Suppressor macrophage (primary cell): Measurements from ENCODE around the gene RUNX3.
"Not testable (repeated sequence)": the region's sequence is repeated elsewhere in the genome, so short reads cannot be mapped to it uniquely, and the experiment has no call there.

Source experiments
- DNase-seq, 4 experiments: peaks; one replicate each; pipeline ENCODE4 v3.0.0-alpha.2; 2020 to 2022

The RUNX3 gene

DNA sequence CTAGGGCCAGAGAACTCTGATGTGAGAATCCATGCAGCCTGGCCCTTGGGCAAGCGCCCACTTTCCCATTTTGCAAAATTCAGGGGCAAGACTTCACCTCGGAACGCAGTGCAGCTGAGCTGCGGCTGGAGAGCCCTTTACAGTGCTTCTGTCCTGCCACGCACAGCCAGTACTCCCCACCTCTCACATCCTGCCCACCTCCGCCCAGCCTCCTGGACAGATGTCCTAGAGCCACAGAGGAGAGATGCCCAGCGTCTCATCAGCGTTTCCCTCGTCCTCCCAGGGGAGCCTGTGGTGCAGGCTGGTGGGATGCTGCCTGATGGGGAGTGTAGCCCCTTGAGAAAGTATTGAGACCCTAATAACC is 29.6 kb downstream of the RUNX3 start:
- DNase-seq, result no peak

DNA sequence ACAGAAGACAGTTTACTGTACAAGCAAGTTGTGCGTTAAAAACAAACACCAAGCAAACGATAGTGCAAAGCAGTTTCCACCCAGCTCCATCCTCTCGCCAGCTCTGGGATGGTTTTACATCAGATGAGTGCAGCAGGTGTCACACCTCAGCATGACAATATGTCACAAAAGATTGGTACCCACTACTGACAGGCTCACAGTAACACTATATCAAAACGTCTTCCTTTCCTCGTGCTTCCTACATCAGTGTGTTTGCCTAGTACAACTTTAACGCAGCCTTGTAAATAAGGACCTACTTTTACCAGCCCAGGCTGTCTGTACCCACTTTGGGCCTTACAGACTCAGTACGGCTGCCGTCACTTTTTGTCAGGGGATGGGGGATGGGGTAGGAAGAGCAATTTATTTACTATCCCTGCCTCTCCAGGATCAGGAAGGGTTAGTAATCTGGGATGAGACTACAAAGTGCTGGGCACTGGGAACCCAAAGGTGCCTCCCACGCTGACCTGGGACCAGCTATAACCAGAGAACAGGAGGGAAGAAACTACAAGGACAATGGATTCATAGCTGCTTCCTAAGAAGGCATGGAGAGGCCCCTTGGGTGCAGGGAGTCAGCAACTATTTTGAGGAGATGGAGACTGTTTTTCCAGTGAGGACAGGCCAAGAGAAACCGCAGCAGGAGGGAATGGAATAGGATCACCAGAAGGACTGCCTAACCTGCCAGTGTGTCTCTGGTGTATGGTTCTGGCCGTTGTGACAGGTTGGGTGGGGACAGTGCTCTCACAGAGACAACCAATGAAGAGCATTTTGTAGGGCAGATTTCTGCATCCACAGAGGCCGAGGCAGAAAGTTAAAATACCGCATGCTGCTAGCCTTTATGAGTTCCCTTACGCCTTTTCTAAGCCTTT is 30.2 kb downstream of the RUNX3 start:
- DNase-seq, result no peak

DNA sequence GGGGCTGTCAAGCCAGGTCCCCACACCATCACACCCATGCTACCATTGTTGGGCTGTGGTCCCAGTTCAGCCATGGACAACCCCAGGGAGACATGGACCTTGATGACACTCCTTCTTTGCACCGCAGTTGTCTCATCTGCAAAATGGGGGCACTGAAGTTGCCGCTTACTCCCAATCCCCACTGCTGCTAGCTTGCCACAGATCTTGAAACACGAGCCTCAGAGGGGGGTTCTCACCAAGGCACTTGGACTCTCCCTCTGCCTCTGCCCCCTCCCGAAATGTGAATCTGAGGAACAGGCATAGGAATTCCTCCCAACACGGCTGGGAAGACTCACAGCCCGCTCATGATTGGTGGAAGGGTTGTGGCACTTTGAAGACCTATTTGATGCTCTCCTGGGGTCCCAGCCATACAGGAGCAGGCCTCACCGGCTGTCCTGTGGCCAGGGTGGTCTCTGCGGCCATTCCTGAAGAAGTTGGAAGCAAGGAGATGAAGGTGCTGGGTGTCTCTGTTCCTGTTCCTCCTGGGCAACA is 31.1 kb downstream of the RUNX3 start:
- no peak for DNase-seq

DNA sequence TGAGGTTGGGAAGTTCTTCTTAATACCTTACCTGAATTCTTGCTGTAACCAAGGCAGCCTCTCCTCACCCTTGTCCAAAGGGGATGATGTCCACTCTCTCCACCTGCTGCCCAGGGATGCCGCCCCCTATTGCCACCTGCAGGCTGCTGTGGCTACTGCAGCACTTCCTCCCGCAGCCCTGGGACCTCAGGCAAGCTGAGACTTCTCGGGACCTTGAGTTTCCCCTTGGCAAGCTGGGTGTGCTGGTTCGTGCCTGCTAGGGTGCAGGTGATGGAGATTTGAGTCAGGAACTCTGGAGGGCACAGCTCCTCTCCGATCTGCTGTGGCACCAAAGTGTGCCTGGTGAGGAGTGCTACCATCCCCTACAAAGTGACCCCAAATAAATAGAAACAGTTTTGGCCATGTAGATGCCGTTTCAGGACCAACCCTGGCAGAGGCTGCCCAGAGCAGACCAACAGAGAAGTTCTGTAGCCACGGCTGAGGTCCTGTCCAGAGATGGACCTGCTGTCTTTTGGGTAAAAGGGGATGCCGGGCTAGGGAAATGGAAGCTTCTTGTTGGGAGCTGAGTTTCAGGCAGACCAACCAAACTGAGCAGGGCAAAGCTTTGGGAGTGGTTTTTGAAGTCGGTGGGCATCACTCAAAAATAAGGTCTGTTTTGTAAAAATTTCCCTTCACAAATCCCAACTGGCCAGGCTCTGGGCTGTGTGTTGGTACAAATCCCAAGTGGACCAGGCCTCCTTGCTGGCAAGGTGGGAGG is 31.7 kb downstream of the RUNX3 start:
- DNase-seq, result peak; percentile 63 to 78 (median 70)

DNA sequence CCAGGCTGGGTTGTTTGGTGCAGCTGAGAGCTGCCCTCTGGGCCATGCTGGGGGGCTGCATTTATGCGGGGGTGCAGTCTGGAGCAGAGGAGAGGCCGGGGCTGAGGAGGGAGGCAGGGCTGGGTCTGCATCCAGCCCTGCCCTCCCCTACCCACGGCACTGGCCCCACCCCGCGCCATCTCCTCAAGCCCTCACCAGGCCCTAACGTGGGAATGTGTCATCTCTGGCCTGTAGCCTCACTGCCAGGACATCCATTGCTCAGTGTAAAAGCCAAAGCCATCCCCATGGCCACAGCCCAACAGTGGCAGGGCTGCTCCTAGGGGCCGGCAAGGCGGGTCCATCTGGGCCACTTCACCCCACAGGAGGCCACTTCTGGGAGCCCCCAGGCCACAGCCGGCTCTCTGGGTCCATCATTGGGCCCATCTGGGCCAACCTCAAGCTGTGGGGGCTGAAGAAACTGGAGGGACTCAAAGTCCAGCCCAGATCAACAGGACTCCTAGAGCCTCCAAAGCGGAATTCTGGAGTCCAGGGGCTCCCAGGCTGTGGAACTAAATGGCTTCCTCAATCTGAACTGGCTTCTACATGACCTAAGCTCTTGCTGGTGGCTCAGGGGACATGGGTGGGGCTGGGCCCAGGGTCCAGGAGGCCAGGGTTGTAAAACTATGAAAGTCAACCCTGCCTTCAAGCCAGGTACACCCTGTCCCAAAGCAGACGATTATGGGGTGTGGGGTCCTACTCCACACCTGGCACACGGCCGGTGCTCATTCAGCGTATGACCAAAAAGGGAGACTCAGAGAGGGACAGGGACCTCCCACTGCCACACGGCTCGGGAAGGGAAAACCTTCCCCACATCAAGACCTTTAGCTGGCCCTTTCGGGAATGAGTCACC is 32.6 kb downstream of the RUNX3 start:
- DNase-seq, result no peak

DNA sequence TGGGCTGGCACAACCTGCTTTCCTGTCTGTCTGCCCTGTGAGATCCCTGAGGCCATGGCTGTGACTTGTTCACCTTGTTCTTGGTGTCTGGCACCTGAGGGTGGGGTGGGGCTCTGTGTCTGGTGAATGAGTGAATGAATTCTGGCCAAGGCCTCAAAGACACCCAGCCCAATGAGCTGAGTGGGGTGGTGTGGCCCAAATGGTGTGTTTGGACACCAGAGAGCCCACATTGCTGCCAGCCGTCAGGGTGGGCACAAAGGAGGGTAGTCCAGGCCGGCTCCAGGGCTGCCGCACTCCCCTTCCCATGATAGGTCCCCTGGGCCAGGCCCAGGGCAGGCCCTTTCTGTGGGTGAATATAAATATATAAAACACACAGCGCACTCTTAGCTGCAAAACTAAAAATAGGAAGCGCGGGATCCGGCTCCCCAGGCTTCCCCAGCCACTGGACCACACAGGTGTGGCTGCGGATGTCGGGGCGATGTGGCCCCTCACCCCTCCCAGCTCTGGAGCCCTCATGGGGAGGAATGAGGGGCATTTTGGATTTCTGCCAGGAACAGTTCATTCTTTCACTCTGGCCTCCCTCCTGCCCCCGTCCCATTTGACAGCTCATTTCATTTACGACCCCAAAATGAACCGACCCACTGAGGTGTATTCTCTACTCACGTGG is 33.3 kb downstream of the RUNX3 start:
- no peak for DNase-seq

DNA sequence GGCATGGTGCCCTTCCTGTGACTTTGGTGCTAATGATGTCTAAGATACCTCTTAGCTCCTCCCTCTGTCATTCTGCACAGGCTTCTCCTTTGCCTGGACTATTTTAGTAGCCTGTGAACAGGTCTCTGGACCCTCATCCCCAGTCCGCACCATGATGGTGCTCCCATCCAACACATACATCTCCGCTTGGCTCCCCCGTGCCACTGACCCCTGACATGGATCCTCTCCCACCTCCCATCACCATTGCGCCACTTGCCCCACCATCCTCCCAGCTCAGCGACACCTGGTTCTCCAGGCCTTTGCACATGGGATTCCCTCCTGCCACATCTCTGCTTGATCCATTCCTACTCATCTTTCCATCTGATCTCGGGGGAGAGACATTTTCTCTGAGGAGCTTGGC is 33.9 kb downstream of the RUNX3 start:
- no peak for DNase-seq

DNA sequence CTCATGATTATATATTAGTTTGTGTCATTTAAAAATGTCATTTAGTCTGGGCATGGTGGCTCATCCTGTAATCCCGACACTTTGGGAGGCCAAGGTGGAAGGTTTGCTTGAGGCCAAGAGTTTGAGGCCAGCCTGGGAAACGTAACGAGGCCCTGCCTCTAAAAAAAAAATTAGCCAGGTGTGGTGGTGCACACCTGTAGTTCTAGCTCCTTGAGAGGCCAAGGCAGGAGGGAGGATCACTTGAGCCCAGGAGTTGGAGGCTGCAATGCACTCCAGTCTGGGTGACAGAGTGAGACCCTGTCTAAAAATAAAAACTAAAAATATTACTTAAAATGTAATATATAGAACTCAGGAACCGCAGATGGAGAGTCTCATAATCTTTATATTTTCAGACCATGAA is 34.6 kb downstream of the RUNX3 start:
- no peak for DNase-seq

DNA sequence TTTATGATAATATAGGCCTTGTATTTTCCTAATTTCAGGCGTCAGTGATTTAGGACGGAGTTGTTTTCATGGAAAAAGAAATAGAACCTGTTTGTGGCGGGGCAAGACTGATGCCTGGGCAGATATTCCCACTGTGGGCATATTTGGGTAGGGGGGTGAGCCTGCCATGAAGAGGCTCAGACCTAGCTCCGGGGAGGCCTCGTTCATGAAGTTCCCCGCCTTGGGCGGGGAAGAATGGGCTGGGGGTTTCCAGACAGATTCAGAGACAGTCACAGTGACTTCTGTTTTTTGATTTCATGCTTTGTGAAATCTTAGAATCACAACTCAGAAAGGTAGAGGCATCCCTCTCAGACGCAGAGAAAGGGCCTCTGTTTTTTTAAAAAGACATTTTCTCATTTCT is 36.1 kb downstream of the RUNX3 start:
- DNase-seq, result no peak

DNA sequence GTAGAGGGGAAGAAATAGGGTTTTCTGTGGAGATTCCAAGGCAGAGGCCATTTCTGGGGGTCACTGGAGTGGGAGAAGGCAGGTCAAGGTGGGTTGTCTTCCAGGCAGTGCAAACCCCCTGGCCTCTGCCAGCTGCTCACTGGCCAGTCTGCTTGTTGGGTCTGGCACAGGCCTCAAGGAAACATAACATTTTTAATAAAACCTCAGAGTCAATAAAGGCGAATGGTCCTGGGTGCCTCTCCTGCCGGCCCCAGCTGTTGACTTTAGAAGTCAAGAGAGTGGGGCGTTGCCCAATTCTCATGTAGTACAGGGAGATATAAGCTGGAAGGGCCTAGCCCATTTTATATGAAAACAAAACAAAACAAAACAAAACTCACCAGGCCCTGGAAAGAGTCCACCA is 36.6 kb downstream of the RUNX3 start:
- no peak for DNase-seq

DNA sequence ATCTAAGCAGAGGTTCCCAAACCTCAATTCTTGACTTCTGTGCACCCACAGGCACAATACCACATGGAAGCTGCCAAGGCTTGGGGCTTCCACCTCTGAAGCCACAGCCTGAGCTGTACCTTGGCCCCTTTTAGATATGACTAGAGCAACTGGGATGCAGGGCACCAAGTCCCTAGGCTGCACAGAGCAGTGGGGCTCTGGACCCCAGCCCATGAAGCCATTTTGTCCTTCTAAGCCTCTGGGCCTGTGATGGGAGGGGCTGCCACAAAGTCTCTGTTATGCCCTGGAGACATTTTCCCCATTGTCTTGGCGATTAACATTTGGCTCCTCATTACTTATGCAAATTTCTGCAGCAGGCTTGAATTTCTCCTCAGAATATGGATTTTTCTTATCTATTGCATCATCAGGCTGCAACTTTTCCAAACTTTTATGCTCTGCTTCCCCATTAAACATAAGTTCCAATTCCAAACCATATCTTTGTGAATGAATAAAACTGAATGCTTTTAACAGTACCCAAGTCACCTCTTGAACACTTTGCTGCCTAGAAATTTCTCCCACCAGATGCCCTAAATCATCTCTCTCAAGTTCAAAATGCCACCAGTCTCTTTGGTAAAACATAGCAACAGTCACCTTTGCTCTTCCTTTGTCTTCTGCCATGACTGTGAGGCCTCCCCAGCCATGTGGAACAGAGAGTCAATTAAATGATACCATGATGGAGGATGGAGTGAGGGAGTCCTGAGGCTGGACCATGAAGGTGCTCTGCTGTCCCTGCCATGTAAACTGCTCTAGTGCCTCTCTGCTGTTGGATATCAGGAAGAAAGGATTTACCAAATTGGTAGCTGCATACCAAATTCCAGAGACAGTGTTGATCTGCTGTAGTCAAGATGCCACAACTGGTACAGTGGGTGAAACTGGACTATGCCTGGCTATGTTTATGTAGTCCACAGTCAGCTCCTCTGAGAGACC is 37.6 kb downstream of the RUNX3 start:
- DNase-seq, result no peak

DNA sequence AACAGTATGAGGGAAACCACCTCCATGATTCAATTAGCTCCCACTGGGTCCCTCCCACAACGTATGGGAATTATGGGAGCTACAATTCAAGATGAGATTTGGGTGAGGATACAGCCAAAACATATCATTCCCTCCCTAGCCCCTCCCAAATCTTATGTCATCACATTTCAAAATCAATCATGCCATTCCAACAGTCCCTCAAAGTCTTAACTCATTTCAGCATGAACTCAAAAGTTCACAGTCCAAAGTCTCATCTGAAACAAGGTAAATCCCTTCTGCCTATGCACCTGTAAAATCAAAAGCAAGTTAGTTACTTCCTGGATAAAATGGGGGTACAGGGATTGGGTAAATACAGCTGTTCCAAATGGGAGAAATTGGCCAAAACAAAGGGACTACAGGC is 38.7 kb downstream of the RUNX3 start:
- DNase-seq, result not testable (repeated sequence)

DNA sequence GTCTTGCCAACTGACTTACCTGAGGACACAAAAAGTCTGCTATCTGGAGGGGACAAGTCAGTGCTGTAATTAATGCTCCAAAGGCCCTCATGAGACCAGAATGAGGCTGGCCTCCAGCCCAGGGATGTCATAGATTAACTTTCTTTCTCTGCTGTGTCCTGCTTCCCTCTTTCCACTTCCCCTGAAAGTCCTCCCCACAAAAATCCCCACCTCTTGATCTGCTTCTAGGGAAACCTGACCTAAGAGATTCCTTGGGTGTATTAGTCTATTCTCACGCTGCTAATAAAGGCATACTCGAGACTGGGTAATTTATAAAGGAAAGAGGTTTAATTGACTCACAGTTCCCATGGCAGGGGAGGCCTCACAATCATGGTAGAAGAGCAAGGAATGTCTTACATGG is 39.2 kb downstream of the RUNX3 start:
- DNase-seq, result peak in 3 of 4 experiments; percentile 31 to 46 (median 41)

DNA sequence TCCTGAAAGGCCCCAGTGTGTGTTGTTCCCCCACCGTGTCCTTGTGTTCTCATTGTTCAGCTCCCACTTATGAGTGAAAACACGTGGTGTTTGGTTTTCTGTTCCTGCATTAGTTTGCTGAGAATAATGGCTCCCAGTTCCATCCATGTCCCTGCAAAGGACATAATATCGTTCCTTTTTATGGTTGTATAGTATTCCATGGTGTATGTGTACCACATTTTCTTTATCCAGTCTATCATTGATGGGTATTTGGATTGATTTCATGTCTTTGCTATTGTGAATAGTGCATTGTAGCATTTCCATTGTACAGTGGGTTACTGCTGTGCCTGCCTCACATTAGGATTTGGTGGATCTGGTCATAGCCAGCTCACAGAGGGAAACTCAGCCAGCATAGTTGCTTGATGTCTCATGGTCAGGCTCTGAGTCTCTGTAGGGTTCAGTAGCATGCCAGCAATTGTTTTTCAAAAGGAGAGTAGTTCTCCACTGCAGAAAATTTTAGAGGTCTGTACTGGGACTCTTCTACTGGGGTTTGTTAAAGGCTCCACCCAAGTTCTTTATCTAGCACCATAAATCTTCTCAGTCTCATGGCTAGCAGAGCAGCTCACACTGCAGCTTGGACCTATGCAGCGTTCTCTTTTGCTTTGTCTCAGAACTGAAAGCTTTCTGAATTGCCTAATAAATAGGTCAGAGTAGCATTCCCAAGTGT is 41.0 kb downstream of the RUNX3 start:
- no peak for DNase-seq

DNA sequence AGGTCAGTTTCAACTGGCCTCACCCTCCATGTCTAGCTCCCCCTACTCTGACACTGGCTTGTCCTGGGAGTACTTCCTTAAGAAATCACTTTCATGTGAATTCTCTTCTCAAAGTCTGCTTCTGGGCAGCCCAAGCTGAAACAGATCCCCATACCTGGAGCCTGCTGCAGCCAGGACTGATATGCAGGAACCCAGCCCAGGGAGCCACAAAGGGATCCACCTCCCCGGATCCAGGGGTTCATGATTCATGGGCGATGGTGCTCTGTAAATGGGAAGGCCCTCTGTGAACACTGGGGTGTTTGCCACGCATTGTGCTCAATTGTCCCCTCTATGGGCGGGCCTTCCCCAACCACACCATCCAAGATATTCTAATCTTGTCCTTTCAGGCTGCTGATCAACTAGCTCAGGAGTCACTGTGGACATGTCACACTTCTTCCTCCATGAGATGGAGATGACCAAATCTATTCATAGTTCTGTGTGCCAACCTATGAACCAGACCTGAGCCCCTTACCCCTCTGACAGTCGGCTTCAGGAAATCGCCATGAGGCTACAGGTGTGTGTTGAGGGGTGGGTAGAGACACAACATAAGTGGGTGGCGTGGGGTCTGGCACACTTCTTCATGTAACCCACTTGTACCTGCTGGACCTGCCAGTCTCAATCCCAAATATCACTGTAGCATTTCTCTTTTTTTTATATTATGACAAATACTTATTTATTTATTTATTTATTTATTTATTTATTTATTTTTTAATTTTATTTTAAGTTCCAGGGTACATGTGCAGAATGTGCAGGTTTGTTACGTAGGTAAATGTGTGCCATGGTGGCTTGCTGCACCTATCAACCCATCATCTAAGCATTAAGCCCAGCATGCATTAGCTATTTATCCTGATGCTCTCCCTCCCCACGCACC is 41.8 kb downstream of the RUNX3 start:
- no peak for DNase-seq

DNA sequence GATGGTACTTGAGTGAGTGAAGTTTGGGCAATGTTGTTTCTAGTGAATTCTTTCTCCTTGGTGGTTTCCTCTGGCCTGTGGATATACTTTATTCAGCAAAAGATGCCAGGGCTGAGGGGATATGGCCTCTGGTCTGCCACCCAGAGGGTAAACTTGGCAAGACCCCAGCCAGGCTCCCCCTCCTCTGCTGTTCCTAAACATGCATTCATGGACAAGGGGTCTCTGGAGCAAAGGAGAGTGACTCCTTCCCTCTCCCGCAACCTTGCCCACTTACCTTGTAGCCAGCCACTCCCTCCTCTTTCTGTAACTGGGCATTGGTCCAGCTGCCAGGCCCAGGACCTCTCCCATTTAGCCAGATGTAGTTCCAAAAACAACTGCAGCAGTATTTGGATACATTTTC is 43.8 kb downstream of the RUNX3 start:
- DNase-seq, result no peak

DNA sequence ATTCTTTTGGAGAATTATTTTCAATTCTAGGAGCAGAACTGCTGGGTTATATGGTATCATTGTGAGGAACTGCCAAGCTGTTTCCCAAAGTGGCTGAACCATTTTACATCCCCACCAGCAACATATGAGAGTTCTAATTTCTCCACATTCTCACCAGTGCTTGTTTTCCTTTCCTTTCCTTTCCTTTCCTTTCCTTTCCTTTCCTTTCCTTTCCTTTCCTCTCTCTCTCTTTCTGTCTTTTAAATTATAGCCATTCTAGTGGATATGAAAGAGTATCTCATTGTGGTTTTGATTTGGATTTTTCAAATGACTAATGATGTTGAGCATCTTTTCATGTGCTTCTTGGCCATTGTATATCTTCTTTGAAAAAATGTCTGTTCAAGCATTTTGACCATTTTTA is 45.3 kb downstream of the RUNX3 start:
- DNase-seq, result no peak

DNA sequence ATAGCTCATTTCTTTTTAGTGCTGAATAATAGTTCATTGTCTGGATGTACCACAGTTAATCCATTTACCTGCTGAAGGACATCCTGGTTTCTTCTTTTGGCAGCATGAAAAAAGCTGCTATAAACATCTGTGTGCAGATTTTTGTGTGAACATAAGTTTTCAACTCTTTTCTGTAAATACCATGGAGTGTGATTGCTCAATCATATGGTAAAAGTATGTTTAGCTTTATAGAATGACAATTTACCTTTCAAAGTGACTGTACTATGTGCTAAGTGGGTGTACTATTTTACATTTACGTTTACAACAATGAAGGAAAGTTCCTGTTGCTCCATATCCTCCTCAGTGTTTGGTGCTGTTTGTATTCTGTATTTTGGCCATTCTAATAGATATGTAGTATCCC is 49.0 kb downstream of the RUNX3 start:
- DNase-seq, result no peak
